Keratinocyte (primary cell): ENCODE measurements around the gene MDH2. TPM values are rescaled to one million over a fixed set of nuclear protein-coding genes. Genes with fewer than 3 reads are reported as not detected.

Experiments used
- DNase-seq: peaks from one replicate; pipeline ENCODE4 v3.0.0-alpha.2; 2011; ENCODE audit warnings: low read depth, missing footprints, low spot score
- FAIRE-seq: peaks from 2 replicates; lab custom pipeline; 2011; peaks lifted over from hg19 to GRCh38; lab: Jason Lieb, UNC
- H2AFZ ChIP-seq: 2 replicates; pipeline ENCODE4 v1.6.0; 2012; ENCODE audit warnings: low read length, control low read depth, inconsistent platforms; ENCODE audit not compliant: control insufficient read depth
- H3K27ac ChIP-seq: 2 replicates; pipeline ENCODE4 v1.5.1; 2011; ENCODE audit warnings: low read length; ENCODE audit not compliant: control insufficient read depth, insufficient read depth
- H3K27me3 ChIP-seq: 3 replicates; pipeline ENCODE4 v1.6.0; 2011; ENCODE audit warnings: low read length; ENCODE audit not compliant: control insufficient read depth, insufficient read depth; ENCODE audit errors: extremely low read depth
- H3K36me3 ChIP-seq, 2 experiments: 2 replicates in 1 of 2; 3 replicates in 1 of 2; pipeline ENCODE4 v1.5.1; 2011; ENCODE audit warnings: low read length in 2 of 2, mild to moderate bottlenecking in 1 of 2; ENCODE audit not compliant: control insufficient read depth in 2 of 2, insufficient read depth in 2 of 2; ENCODE audit errors: extremely low read depth in 1 of 2
- H3K4me1 ChIP-seq: 3 replicates; pipeline ENCODE4 v1.5.1; 2011; ENCODE audit warnings: low read length; ENCODE audit not compliant: control insufficient read depth, insufficient read depth; ENCODE audit errors: extremely low read depth
- H3K4me2 ChIP-seq: 3 replicates; pipeline ENCODE4 v1.6.0; 2011; ENCODE audit warnings: low read depth, low read length; ENCODE audit not compliant: control insufficient read depth, insufficient read depth; ENCODE audit errors: extremely low read depth
- H3K4me3 ChIP-seq, 3 experiments: fragments of 200-600 bp in 1 of 3; sonication (generic) in 1 of 3; 2 replicates in 2 of 3; 3 replicates in 1 of 3; pipeline ENCODE4 v1.5.1; 2011 to 2016; ENCODE audit warnings: low read length in 3 of 3, mild to moderate bottlenecking in 3 of 3, control low read depth in 2 of 3, inconsistent platforms in 1 of 3, low read depth in 1 of 3, mixed read lengths in 1 of 3, mixed run types in 1 of 3, moderate library complexity in 1 of 3; ENCODE audit not compliant: control insufficient read depth in 2 of 3, insufficient read depth in 2 of 3; ENCODE audit errors: extremely low read depth in 1 of 3
- H3K79me2 ChIP-seq: 2 replicates; pipeline ENCODE4 v1.6.0; 2012; ENCODE audit warnings: low read length; ENCODE audit not compliant: control insufficient read depth, insufficient read depth
- H3K9ac ChIP-seq: 3 replicates; pipeline ENCODE4 v1.6.0; 2011; ENCODE audit warnings: low read length; ENCODE audit not compliant: control insufficient read depth, insufficient read depth; ENCODE audit errors: extremely low read depth
- H3K9me1 ChIP-seq: 3 replicates; pipeline ENCODE4 v1.6.0; 2011; ENCODE audit warnings: low read length; ENCODE audit not compliant: control insufficient read depth, insufficient read depth; ENCODE audit errors: extremely low read depth
- H3K9me3 ChIP-seq: 2 replicates; pipeline ENCODE4 v1.5.1; 2012; ENCODE audit warnings: low read depth, low read length; ENCODE audit not compliant: control insufficient read depth
- H4K20me1 ChIP-seq: 3 replicates; pipeline ENCODE4 v1.6.0; 2011; ENCODE audit warnings: low read length; ENCODE audit not compliant: control insufficient read depth, insufficient read depth; ENCODE audit errors: extremely low read depth
- EZH2 ChIP-seq: IDR thresholded peaks from one replicate; pipeline ENCODE4 v1.6.1; 2012; ENCODE audit warnings: inconsistent platforms, mild to moderate bottlenecking, low read length, moderate library complexity
- dilution Hi-C: fragments of 300-500 bp; cut with MboI; formaldehyde crosslinking; loops from one replicate; pipeline ENCODE4 v1.7.0; 2020; ENCODE audit warnings: low sequenced_read_pairs; ENCODE audit not compliant: extremely low pct_ligation_motif_present
- polyA plus RNA-seq, 5 experiments: library from polyadenylated mRNA; depleted of rRNA in 3 of 5; stranded (reverse) in 3 of 5; stranded (forward) in 1 of 5; unstranded in 1 of 5; fragments of >200 nt; gene quantifications; 1 replicate in 1 of 5; 2 replicates in 3 of 5; 3 replicates in 1 of 5; pipeline versions ENCODE4 v1.2.1 to v1.2.3, GENCODE V29; 2011 to 2012; ENCODE audit warnings: missing spikeins in 2 of 5, low read depth in 1 of 5, low replicate concordance in 1 of 5
- TF ChIP-seq, protein P1 (sequence below), 3 experiments: IDR thresholded peaks in 1 of 3; conservative IDR thresholded peaks in 1 of 3; optimal IDR thresholded peaks in 1 of 3; 2 replicates in 2 of 3; 3 replicates in 1 of 3; pipeline versions ENCODE3 to v1.5.1; 2011; ENCODE audit warnings: low read length in 3 of 3, mild to moderate bottlenecking in 3 of 3, moderate library complexity in 2 of 3, control low read depth in 1 of 3, inconsistent platforms in 1 of 3; ENCODE audit not compliant: insufficient read depth in 2 of 3; ENCODE audit errors: extremely low read depth in 1 of 3

Gene MDH2
- polyA plus RNA-seq, 1 donor (not counting 4 experiments of a cell fraction or from before 2014, with no cell fraction given) = 156 TPM

DNA sequence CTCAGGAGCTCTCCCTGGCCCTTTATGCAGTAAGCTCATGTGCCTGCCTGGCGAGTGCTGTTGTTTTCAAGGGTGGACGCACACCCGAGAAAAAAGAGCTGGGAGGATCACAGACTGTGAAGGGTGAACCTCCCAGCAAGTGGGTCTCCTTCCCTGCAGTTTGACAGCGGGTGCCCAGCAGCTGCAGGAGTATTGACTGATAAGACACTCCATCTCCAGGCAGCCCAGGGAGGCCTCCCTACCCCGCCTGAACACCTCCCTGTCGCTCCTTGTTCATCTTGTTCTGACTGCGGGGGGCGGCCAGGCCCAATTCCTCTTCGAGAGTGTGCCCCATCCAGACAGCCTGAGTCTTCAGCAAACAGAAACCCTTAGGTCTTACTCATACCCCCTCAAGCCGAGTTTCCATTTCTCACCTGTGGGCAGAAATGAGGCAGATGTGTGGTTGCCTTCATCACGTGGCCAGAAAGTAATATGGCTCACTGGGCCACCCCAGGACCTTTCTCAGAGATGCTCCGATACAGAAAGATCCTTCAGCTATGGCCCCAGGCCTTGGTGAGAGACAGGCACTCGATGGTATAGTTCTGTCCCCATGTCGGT lies 17.2 kb downstream of the MDH2 start:
- dilution Hi-C loops = no loop called here
- H3K36me3 ChIP-seq = peaks cover 41 to 44% of the 10 kb centered on the region in 2 experiments

DNA sequence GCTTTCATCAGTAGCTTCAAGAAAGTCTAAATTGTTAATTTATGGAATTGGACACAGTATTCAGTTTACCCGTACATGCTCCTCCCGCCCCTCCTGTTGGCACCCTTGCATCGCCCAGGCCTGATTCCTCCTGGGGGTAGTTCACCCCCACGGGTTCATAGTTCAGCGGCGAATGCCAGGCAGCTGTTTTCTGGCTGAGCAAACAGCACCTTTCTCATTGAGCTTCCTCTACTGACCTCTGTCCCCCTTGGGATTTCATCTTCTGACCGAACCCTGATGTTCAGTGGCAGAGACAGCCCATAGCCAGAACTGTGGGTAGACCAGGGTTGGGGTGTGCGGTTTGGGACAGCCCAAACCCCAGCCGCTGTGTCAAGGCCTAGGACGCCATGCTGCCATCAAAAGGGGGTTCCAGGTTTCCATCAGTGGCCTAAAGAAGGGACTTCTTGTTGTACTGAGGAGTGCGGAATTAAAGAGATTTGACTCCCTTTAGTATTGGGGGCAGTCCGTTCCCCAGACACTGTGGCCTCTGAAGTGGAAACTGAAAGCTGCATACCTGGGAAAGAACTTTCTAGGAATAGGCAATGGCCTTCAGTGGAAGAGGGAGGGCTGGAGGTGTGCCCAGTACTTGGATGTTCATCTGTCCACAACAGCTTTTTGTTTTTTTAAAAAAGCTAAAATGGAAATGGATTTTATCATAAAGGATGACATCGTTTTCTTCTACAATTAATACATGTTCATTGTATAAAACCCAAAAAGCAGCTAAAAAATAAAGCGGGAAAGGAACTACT lies 19.0 kb downstream of the MDH2 start:
- no peak overlapping the region for H3K27ac ChIP-seq
- no peak overlapping the region for H3K4me3 ChIP-seq
- H3K36me3 ChIP-seq = peaks cover 26 to 28% of the 10 kb centered on the region in 2 experiments
- H3K9me1 ChIP-seq = no peaks in the 10 kb centered on the region
- FAIRE-seq (no peak), DNase-seq (no peak)
- H2AFZ ChIP-seq = no peak overlapping the region
- no peaks in the 10 kb centered on the region for H3K27me3 ChIP-seq
- no peaks in the 10 kb centered on the region for H4K20me1 ChIP-seq
- no peak overlapping the region for H3K9ac ChIP-seq
- H3K79me2 ChIP-seq = no peaks in the 10 kb centered on the region
- H3K4me2 ChIP-seq = no peak overlapping the region
- TF ChIP-seq EZH2 = no peak
- TF ChIP-seq, protein P1, sequence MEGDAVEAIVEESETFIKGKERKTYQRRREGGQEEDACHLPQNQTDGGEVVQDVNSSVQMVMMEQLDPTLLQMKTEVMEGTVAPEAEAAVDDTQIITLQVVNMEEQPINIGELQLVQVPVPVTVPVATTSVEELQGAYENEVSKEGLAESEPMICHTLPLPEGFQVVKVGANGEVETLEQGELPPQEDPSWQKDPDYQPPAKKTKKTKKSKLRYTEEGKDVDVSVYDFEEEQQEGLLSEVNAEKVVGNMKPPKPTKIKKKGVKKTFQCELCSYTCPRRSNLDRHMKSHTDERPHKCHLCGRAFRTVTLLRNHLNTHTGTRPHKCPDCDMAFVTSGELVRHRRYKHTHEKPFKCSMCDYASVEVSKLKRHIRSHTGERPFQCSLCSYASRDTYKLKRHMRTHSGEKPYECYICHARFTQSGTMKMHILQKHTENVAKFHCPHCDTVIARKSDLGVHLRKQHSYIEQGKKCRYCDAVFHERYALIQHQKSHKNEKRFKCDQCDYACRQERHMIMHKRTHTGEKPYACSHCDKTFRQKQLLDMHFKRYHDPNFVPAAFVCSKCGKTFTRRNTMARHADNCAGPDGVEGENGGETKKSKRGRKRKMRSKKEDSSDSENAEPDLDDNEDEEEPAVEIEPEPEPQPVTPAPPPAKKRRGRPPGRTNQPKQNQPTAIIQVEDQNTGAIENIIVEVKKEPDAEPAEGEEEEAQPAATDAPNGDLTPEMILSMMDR (optimal IDR thresholded peaks at IDR 0.05 in 1 of 3, IDR thresholded peaks at IDR 0.05 in 1 of 3, conservative IDR thresholded peaks at IDR 0.05 in 1 of 3; ENCODE audit: extremely low read depth in 1 of 3, insufficient read depth in 2 of 3, low read length in 3 of 3) = no peak
- dilution Hi-C loops = no loop called here
- H3K9me3 ChIP-seq = no peaks in the 10 kb centered on the region
- H3K4me1 ChIP-seq = peaks cover 17% of the 10 kb centered on the region

More for the DNA sequence above, 17.2 kb downstream of the MDH2 start:
- no peaks in the 10 kb centered on the region for H3K79me2 ChIP-seq
- no peak for TF ChIP-seq EZH2
- TF ChIP-seq, protein P1 (optimal IDR thresholded peaks at IDR 0.05 in 1 of 3, IDR thresholded peaks at IDR 0.05 in 1 of 3, conservative IDR thresholded peaks at IDR 0.05 in 1 of 3; ENCODE audit: extremely low read depth in 1 of 3, insufficient read depth in 2 of 3, low read length in 3 of 3) = no peak
- FAIRE-seq (no peak), DNase-seq (no peak)
- H3K4me3 ChIP-seq = no peak overlapping the region
- no peak overlapping the region for H3K9ac ChIP-seq
- no peaks in the 10 kb centered on the region for H3K9me1 ChIP-seq
- H4K20me1 ChIP-seq = no peaks in the 10 kb centered on the region
- H3K4me2 ChIP-seq = no peak overlapping the region
- no peak overlapping the region for H2AFZ ChIP-seq
- peaks cover 14% of the 10 kb centered on the region for H3K4me1 ChIP-seq
- no peaks in the 10 kb centered on the region for H3K9me3 ChIP-seq
- H3K27ac ChIP-seq = no peak overlapping the region
- no peaks in the 10 kb centered on the region for H3K27me3 ChIP-seq
